ENCODE results near the gene TTC7B.

TTC7B gene

GRCh38 chr14:90506748-90507147, 309.5 kb downstream of the TTC7B start:
- TF ChIP-seq GATA3 (IDR thresholded peaks at IDR 0.05; ENCODE audit: low read depth, low read length) (no peak), GATA2 (IDR thresholded peaks at IDR 0.05; ENCODE audit: low read depth, low read length) (no peak)

GRCh38 chr14:90505531-90505930, 310.7 kb downstream of the TTC7B start:
- no peak for TF ChIP-seq GATA2 (IDR thresholded peaks at IDR 0.05; ENCODE audit: low read depth, low read length)

- no peak for TF ChIP-seq GATA3 (IDR thresholded peaks at IDR 0.05; ENCODE audit: low read depth, low read length)
Observed at GRCh38 chr14:90504643-90505042, 311.6 kb downstream of the TTC7B start.

- no peak; the same call in 1 of the 2 replicates for TF ChIP-seq GATA2 (IDR thresholded peaks at IDR 0.05; ENCODE audit: low read depth, low read length)
- no peak for TF ChIP-seq GATA3 (IDR thresholded peaks at IDR 0.05; ENCODE audit: low read depth, low read length)
Observed at GRCh38 chr14:90503582-90503981, 312.6 kb downstream of the TTC7B start.

GRCh38 chr14:90502760-90503159, 313.5 kb downstream of the TTC7B start:
- TF ChIP-seq GATA2 (IDR thresholded peaks at IDR 0.05; ENCODE audit: low read depth, low read length) (no peak), GATA3 (IDR thresholded peaks at IDR 0.05; ENCODE audit: low read depth, low read length) (no peak)

- TF ChIP-seq GATA2 (IDR thresholded peaks at IDR 0.05; ENCODE audit: low read depth, low read length) (no peak), GATA3 (IDR thresholded peaks at IDR 0.05; ENCODE audit: low read depth, low read length) (no peak)
Observed at GRCh38 chr14:90500665-90501370, 315.4 kb downstream of the TTC7B start.

GRCh38 chr14:90499908-90500664, 316.1 kb downstream of the TTC7B start:
- TF ChIP-seq GATA2 (IDR thresholded peaks at IDR 0.05; ENCODE audit: low read depth, low read length): no peak
- TF ChIP-seq GATA3 (IDR thresholded peaks at IDR 0.05; ENCODE audit: low read depth, low read length): no peak

- TF ChIP-seq GATA3 (IDR thresholded peaks at IDR 0.05; ENCODE audit: low read depth, low read length) (no peak), GATA2 (IDR thresholded peaks at IDR 0.05; ENCODE audit: low read depth, low read length) (no peak)
Observed at GRCh38 chr14:90499121-90499520, 317.1 kb downstream of the TTC7B start.

GRCh38 chr14:90498198-90498597, 318.0 kb downstream of the TTC7B start:
- TF ChIP-seq GATA3 (IDR thresholded peaks at IDR 0.05; ENCODE audit: low read depth, low read length): no peak
- no peak for TF ChIP-seq GATA2 (IDR thresholded peaks at IDR 0.05; ENCODE audit: low read depth, low read length)

- TF ChIP-seq GATA3 (IDR thresholded peaks at IDR 0.05; ENCODE audit: low read depth, low read length) (no peak), GATA2 (IDR thresholded peaks at IDR 0.05; ENCODE audit: low read depth, low read length) (no peak)
Observed at GRCh38 chr14:90496379-90496778, 319.9 kb downstream of the TTC7B start.

GRCh38 chr14:90495357-90496276, 320.6 kb downstream of the TTC7B start:
- TF ChIP-seq GATA2 (IDR thresholded peaks at IDR 0.05; ENCODE audit: low read depth, low read length) (no peak), GATA3 (IDR thresholded peaks at IDR 0.05; ENCODE audit: low read depth, low read length) (no peak)

GRCh38 chr14:90491911-90492531, 324.2 kb downstream of the TTC7B start:
- TF ChIP-seq GATA3 (IDR thresholded peaks at IDR 0.05; ENCODE audit: low read depth, low read length): no peak
- no peak for TF ChIP-seq GATA2 (IDR thresholded peaks at IDR 0.05; ENCODE audit: low read depth, low read length)

- TF ChIP-seq GATA3 (IDR thresholded peaks at IDR 0.05; ENCODE audit: low read depth, low read length) (no peak), GATA2 (IDR thresholded peaks at IDR 0.05; ENCODE audit: low read depth, low read length) (no peak)
Observed at GRCh38 chr14:90491221-90491885, 324.9 kb downstream of the TTC7B start.
